Ectodermal cell (in vitro differentiated cells): Measurements from ENCODE around the gene SLC25A34.

ENCODE experiments used
- H3K27ac ChIP-seq: 2 replicates; pipeline ENCODE4 v1.7.0; 2013; ENCODE audit warnings: mild to moderate bottlenecking, low read depth, low read length; ENCODE audit not compliant: insufficient read depth, poor library complexity, severe bottlenecking
- H3K27me3 ChIP-seq: 2 replicates; pipeline ENCODE4 v1.7.0; 2013; ENCODE audit warnings: mild to moderate bottlenecking, low read length; ENCODE audit not compliant: insufficient read depth, control insufficient read depth, poor library complexity, severe bottlenecking
- H3K36me3 ChIP-seq: one replicate; pipeline ENCODE4 v1.7.0; 2013; ENCODE audit warnings: low read length; ENCODE audit not compliant: control insufficient read depth, insufficient read depth
- H3K4me1 ChIP-seq: one replicate; pipeline ENCODE4 v1.7.0; 2013; ENCODE audit warnings: low read length; ENCODE audit not compliant: control insufficient read depth, insufficient read depth
- H3K4me3 ChIP-seq: 2 replicates; pipeline ENCODE4 v1.7.0; 2013; ENCODE audit warnings: low read depth, low read length, control low read depth; ENCODE audit not compliant: insufficient read depth
- H3K9me3 ChIP-seq: 2 replicates; pipeline ENCODE4 v1.7.0; 2013; ENCODE audit warnings: mild to moderate bottlenecking, low read length, moderate library complexity; ENCODE audit not compliant: control insufficient read depth
- WGBS, 2 experiments: methylation state at CpG; one replicate each; pipeline ENCODE4 v1.1.7; 2013; ENCODE audit warnings: missing lambda C conversion rate in 2 of 2; 5-methylcytosine and 5-hydroxymethylcytosine counted together

SLC25A34 gene

GRCh38 chr1:15777909-15778707, 42.0 kb downstream of the SLC25A34 start:
- Histone ChIP-seq H3K4me1 (no peaks in the 10 kb centered on the region), H3K4me3 (no peak overlapping the region), H3K27me3 (no peaks in the 10 kb centered on the region), H3K9me3 (no peaks in the 10 kb centered on the region), H3K36me3 (peaks cover 6% of the 10 kb centered on the region), H3K27ac (no peak overlapping the region)
- 91 to 93% methylated on average over 6 to 7 of the region's 7 CpGs for WGBS, 2 experiments

DNA sequence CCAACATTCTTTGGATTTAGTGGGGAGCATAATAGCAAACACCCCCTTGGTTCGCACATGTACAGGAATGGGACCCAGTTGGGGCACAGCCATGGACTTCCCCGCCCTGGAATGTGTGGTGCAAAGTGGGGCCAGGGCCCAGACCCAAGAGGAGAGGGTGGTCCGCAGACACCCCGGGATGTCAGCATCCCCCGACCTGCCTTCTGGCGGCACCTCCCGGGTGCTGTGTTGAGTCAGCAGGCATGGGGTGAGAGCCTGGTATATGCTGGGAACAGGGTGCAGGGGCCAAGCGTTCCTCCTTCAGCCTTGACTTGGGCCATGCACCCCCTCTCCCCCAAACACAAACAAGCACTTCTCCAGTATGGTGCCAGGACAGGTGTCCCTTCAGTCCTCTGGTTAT, 49.6 kb downstream of the SLC25A34 start:
- 94 to 96% methylated on average over 8 of the region's 8 CpGs for WGBS, 2 experiments
- Histone ChIP-seq H3K27me3 (no peaks in the 10 kb centered on the region), H3K4me1 (no peaks in the 10 kb centered on the region), H3K9me3 (no peaks in the 10 kb centered on the region), H3K27ac (no peak overlapping the region), H3K4me3 (no peak overlapping the region), H3K36me3 (no peaks in the 10 kb centered on the region)

GRCh38 chr1:15786581-15786980, 50.5 kb downstream of the SLC25A34 start:
- 92 to 94% methylated on average over 10 of the region's 10 CpGs for WGBS, 2 experiments
- Histone ChIP-seq H3K27ac (no peak overlapping the region), H3K36me3 (no peaks in the 10 kb centered on the region), H3K27me3 (no peaks in the 10 kb centered on the region), H3K4me3 (no peak overlapping the region), H3K4me1 (no peaks in the 10 kb centered on the region), H3K9me3 (no peaks in the 10 kb centered on the region)

GRCh38 chr1:15788624-15789301, 52.7 kb downstream of the SLC25A34 start:
- Histone ChIP-seq H3K36me3 (no peaks in the 10 kb centered on the region), H3K27ac (no peak overlapping the region), H3K4me1 (no peaks in the 10 kb centered on the region), H3K27me3 (no peaks in the 10 kb centered on the region), H3K9me3 (no peaks in the 10 kb centered on the region), H3K4me3 (no peak overlapping the region)
- 91 to 94% methylated on average over 13 of the region's 13 CpGs for WGBS, 2 experiments
